K562 (cell line): ENCODE results near the gene ZNF565. TPM values are rescaled to one million over a fixed set of nuclear protein-coding genes. Genes with fewer than 3 reads are reported as not detected.

Source experiments
- CHD7 ChIP-seq: fragments of 200-600 bp; sonication (generic); IDR thresholded peaks from one replicate; pipeline ENCODE4 v1.6.1; 2012; ENCODE audit warnings: mild to moderate bottlenecking, low read depth, low read length, inconsistent platforms
- RAD51 ChIP-seq: fragments of 450-650 bp; IDR thresholded peaks from 2 replicates; pipeline ENCODE4 v1.7.1; 2016; ENCODE audit warnings: low read depth, mild to moderate bottlenecking, borderline replicate concordance
- TAF1 ChIP-seq: IDR thresholded peaks from 2 replicates; pipeline ENCODE4 v1.6.1; 2011; ENCODE audit warnings: mild to moderate bottlenecking, low read length, moderate library complexity; ENCODE audit not compliant: insufficient read depth, control insufficient read depth, severe bottlenecking; ENCODE audit errors: extremely low read depth
- TGIF2 ChIP-seq: sonication (generic); formaldehyde crosslinking; IDR thresholded peaks from 2 replicates; pipeline ENCODE4 v1.8.1; 2022; ENCODE audit warnings: mild to moderate bottlenecking, missing genetic modification reagents, moderate library complexity
- ZNF316 ChIP-seq: fragments of 450-650 bp; IDR thresholded peaks from 2 replicates; pipeline ENCODE4 v1.6.1; 2016
- ZNF318 ChIP-seq, 2 experiments: fragments of 450-650 bp; IDR thresholded peaks; 2 replicates each; pipeline ENCODE4 v1.6.1; 2016; ENCODE audit warnings: mild to moderate bottlenecking in 2 of 2, borderline replicate concordance in 1 of 2, low read depth in 1 of 2, moderate library complexity in 1 of 2
- polyA plus RNA-seq, 8 experiments: library from polyadenylated mRNA; depleted of rRNA in 4 of 8; stranded (reverse) in 5 of 8; unstranded in 3 of 8; fragments of >200 nt; fragmentation: Nextera tagmentation in 2 of 8; fragmentation: Illumina TruSeq in 1 of 8; extraction: Ambion mirVana in 2 of 8; extraction: Trizol in 1 of 8; gene quantifications; 2 replicates each; pipeline versions ENCODE4 v1.2.1 to v1.2.3, GENCODE V29; 2011 to 2014; ENCODE audit warnings: inconsistent platforms in 1 of 8, missing spikeins in 1 of 8
- total RNA-seq, 7 experiments: library from RNA; depleted of rRNA in 6 of 7; stranded (reverse); fragments of >200 nt in 6 of 7; fragmentation: Illumina TruSeq in 2 of 7; extraction: Trizol in 2 of 7; gene quantifications; 2 replicates each; pipeline versions ENCODE4 v1.2.1 to v1.2.3, GENCODE V29; 2011 to 2021; ENCODE audit warnings: low replicate concordance in 1 of 7

The ZNF565 gene
- total and polyA plus RNA-seq, 9 of the 15 experiments (the other 6 are each of a cell fraction or from before 2014, with no cell fraction given), result 1.3 to 3.2 (median 2.6) TPM

GRCh38 chr19:36139473-36140303 lies 74.8 kb downstream of the ZNF565 start, which contains the start of gene CAPNS1 (continued):
- TF ChIP-seq CHD7 (no peak), RAD51 (no peak), TAF1 (peak; percentile 83), ZNF318 (IDR thresholded peaks at IDR 0.05; ENCODE audit: borderline replicate concordance in 1 of 2, low read depth in 1 of 2) (no peak), TGIF2 (CRISPR knock-in tag) (no peak), ZNF316 (0 out of 2 replicates have a peak, but pooled peaks have one; percentile 4)
